ENCODE results near the gene MPP7.

- TF ChIP-seq, protein P1, sequence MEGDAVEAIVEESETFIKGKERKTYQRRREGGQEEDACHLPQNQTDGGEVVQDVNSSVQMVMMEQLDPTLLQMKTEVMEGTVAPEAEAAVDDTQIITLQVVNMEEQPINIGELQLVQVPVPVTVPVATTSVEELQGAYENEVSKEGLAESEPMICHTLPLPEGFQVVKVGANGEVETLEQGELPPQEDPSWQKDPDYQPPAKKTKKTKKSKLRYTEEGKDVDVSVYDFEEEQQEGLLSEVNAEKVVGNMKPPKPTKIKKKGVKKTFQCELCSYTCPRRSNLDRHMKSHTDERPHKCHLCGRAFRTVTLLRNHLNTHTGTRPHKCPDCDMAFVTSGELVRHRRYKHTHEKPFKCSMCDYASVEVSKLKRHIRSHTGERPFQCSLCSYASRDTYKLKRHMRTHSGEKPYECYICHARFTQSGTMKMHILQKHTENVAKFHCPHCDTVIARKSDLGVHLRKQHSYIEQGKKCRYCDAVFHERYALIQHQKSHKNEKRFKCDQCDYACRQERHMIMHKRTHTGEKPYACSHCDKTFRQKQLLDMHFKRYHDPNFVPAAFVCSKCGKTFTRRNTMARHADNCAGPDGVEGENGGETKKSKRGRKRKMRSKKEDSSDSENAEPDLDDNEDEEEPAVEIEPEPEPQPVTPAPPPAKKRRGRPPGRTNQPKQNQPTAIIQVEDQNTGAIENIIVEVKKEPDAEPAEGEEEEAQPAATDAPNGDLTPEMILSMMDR (IDR thresholded peaks at IDR 0.05) = no peak
- TF ChIP-seq POLR2A (IDR thresholded peaks at IDR 0.05) = no peak
These were observed 48.4 kb downstream of the MPP7 start for GRCh38 chr10:28254290-28254985.

Measured in upper lobe of left lung (tissue), 4 donors.